ENCODE data around the gene TPP2.

TPP2 gene

GRCh38 chr13:102698649-102698980, 101.8 kb downstream of the TPP2 start:
- H3K9ac ChIP-seq (ENCODE audit: low read length): no peak overlapping the region
- no peaks in the 10 kb centered on the region for H3F3A ChIP-seq (ENCODE audit: insufficient read depth)
- H4K20me1 ChIP-seq (ENCODE audit: low read depth, low read length): no peaks in the 10 kb centered on the region
- no peak overlapping the region for H3K4me2 ChIP-seq (ENCODE audit: low read depth, low read length, poor library complexity, severe bottlenecking)
- H3K9me2 ChIP-seq (replicated peaks; ENCODE audit: insufficient read depth, low read length): no peaks in the 10 kb centered on the region
- no peak for TF ChIP-seq EZH2phosphoT487 (conservative IDR thresholded peaks at IDR 0.05; ENCODE audit: low read length)
- no peak for TF ChIP-seq CTCF (IDR thresholded peaks at IDR 0.05; ENCODE audit: insufficient read depth, low read length, poor library complexity, severe bottlenecking)
- no peak overlapping the region for H3K4me3 ChIP-seq (ENCODE audit: insufficient read depth, low read length, poor library complexity, severe bottlenecking)
- H3K27me3 ChIP-seq (ENCODE audit: low read length): no peaks in the 10 kb centered on the region
- H3K9me3 ChIP-seq (ENCODE audit: insufficient read depth, low read length): no peaks in the 10 kb centered on the region
- H2AFZ ChIP-seq (ENCODE audit: low read depth, low read length, severe bottlenecking): no peak overlapping the region
- H3K36me3 ChIP-seq (ENCODE audit: low read length): no peaks in the 10 kb centered on the region
- no peak overlapping the region for H3K27ac ChIP-seq (ENCODE audit: low read depth, low read length)
- no peaks in the 10 kb centered on the region for H3K79me2 ChIP-seq (ENCODE audit: insufficient read depth, low read length)

GRCh38 chr13:102699504-102699903, 102.7 kb downstream of the TPP2 start:
- H3K36me3 ChIP-seq (ENCODE audit: low read length): no peaks in the 10 kb centered on the region
- no peaks in the 10 kb centered on the region for H3K79me2 ChIP-seq (ENCODE audit: insufficient read depth, low read length)
- H3K9ac ChIP-seq (ENCODE audit: low read length): no peak overlapping the region
- H3K27ac ChIP-seq (ENCODE audit: low read depth, low read length): no peak overlapping the region
- H3K4me2 ChIP-seq (ENCODE audit: low read depth, low read length, poor library complexity, severe bottlenecking): no peak overlapping the region
- H3F3A ChIP-seq (ENCODE audit: insufficient read depth): no peaks in the 10 kb centered on the region
- no peak for TF ChIP-seq EZH2phosphoT487 (conservative IDR thresholded peaks at IDR 0.05; ENCODE audit: low read length)
- no peak for TF ChIP-seq CTCF (IDR thresholded peaks at IDR 0.05; ENCODE audit: insufficient read depth, low read length, poor library complexity, severe bottlenecking)
- no peaks in the 10 kb centered on the region for H3K9me2 ChIP-seq (replicated peaks; ENCODE audit: insufficient read depth, low read length)
- H4K20me1 ChIP-seq (ENCODE audit: low read depth, low read length): no peaks in the 10 kb centered on the region
- H2AFZ ChIP-seq (ENCODE audit: low read depth, low read length, severe bottlenecking): no peak overlapping the region
- no peaks in the 10 kb centered on the region for H3K9me3 ChIP-seq (ENCODE audit: insufficient read depth, low read length)
- no peak overlapping the region for H3K4me3 ChIP-seq (ENCODE audit: insufficient read depth, low read length, poor library complexity, severe bottlenecking)
- no peaks in the 10 kb centered on the region for H3K27me3 ChIP-seq (ENCODE audit: low read length)

GRCh38 chr13:102700088-102701031, 103.6 kb downstream of the TPP2 start:
- Histone ChIP-seq H3K9me3 (ENCODE audit: insufficient read depth, low read length) (no peaks in the 10 kb centered on the region), H3K36me3 (ENCODE audit: low read length) (no peaks in the 10 kb centered on the region), H3K27ac (ENCODE audit: low read depth, low read length) (no peak overlapping the region), H3K4me2 (ENCODE audit: low read depth, low read length, poor library complexity, severe bottlenecking) (no peak overlapping the region), H3K9ac (ENCODE audit: low read length) (no peak overlapping the region), H3K4me3 (ENCODE audit: insufficient read depth, low read length, poor library complexity, severe bottlenecking) (no peak overlapping the region), H3F3A (ENCODE audit: insufficient read depth) (no peaks in the 10 kb centered on the region), H3K27me3 (ENCODE audit: low read length) (no peaks in the 10 kb centered on the region), H4K20me1 (ENCODE audit: low read depth, low read length) (no peaks in the 10 kb centered on the region), H3K79me2 (ENCODE audit: insufficient read depth, low read length) (no peaks in the 10 kb centered on the region), H2AFZ (ENCODE audit: low read depth, low read length, severe bottlenecking) (no peak overlapping the region), H3K9me2 (replicated peaks; ENCODE audit: insufficient read depth, low read length) (no peaks in the 10 kb centered on the region)
- TF ChIP-seq EZH2phosphoT487 (conservative IDR thresholded peaks at IDR 0.05; ENCODE audit: low read length) (no peak), CTCF (IDR thresholded peaks at IDR 0.05; ENCODE audit: insufficient read depth, low read length, poor library complexity, severe bottlenecking) (no peak)

Measured in SU-DHL-6 (cell line).